ENCODE data around the gene C20orf144.

DNA sequence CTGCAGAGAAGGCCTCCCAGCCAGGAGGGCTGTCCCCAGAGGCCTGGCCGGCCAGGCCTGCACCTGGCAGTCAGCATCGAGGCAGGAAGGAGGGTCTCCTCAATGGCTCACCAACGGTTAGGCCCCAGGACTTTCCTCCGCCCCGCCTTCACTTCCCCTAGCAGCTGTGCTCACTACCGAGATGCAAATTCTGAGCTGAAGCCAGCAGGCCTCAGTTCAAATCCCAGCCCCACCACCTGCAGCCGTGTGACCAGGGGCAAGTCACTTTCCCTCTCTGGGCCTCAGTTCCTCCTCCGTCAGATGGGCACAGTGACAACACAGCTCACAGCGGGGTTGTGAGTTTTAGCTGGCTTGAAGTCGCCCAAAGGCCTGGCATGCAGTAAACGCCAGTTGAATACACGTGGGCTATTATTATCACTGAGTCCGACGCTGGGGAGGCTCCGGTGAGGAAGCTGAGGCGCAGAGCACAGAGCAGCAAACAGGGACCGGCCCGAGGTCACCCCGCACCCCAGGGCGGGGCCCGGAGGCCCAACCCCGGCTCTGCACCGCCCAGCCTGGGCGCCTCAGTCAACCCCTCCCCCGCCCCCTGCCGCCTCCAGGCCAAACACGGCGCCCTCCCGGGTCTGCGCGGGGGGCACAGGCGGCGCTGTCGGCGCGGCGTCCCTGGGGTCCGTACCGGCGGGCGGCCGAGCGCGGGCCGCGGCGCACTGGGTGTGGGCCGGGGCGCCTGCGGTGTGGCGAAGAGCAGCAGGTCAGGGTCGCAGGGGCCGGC is 23.4 kb downstream of the C20orf144 start:
- TF ChIP-seq CTCF (IDR thresholded peaks at IDR 0.05), result no peak
- no peak for TF ChIP-seq POLR2A (IDR thresholded peaks at IDR 0.05)

Measured in uterus (tissue), 2 donors.